ENCODE data around the gene ZNF77.

DNA sequence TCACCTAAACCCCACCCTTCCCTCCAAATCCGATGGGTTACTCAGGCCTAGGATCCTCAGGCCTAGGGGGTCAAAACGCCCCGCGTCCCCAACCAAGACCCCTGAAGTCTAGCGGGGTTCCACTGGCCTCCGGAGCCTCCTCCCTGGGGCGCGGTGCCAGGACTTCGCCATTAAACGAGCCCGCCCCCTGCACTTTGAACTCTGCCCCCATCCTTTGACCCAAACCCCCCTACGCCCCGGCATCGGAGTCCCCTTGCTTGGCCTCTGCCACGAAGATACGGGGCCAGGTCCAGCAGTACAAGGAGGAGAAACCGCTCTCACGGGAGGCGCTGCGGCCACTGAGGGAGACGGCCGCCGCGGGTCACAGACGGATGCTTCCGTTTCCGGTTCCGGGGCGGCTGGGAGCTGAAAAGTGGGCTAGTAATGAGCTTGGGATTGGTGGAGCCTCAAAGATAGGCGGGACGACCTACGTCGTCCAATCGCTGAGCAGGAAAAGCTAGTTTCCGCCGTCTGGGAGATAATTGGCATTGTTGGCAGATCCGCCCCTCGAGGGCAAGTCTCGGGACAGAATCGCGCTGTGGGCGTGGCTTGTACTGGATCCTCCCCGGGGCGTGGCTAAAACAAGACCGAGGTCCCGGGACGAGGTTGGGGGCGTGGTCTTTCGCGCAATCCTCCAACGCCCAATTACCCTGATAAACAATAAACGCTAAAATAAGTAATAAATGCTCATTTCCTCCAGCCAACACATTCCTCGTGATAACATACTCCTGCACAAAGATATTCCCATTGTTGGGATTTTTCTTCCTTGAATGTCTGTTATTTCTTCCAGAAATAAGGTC is 5.7 kb upstream of the ZNF77 start:
- TF ChIP-seq POLR2A (IDR thresholded peaks at IDR 0.05), result no peak
- TF ChIP-seq, protein P1, sequence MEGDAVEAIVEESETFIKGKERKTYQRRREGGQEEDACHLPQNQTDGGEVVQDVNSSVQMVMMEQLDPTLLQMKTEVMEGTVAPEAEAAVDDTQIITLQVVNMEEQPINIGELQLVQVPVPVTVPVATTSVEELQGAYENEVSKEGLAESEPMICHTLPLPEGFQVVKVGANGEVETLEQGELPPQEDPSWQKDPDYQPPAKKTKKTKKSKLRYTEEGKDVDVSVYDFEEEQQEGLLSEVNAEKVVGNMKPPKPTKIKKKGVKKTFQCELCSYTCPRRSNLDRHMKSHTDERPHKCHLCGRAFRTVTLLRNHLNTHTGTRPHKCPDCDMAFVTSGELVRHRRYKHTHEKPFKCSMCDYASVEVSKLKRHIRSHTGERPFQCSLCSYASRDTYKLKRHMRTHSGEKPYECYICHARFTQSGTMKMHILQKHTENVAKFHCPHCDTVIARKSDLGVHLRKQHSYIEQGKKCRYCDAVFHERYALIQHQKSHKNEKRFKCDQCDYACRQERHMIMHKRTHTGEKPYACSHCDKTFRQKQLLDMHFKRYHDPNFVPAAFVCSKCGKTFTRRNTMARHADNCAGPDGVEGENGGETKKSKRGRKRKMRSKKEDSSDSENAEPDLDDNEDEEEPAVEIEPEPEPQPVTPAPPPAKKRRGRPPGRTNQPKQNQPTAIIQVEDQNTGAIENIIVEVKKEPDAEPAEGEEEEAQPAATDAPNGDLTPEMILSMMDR (IDR thresholded peaks at IDR 0.05), result no peak
